K562 (cell line): ENCODE measurements around the gene BRD4. TPM values are rescaled to one million over a fixed set of nuclear protein-coding genes. Genes with fewer than 3 reads are reported as not detected.

ENCODE experiments used
- polyA plus RNA-seq, 8 experiments: library from polyadenylated mRNA; depleted of rRNA in 4 of 8; stranded (reverse) in 5 of 8; unstranded in 3 of 8; fragments of >200 nt; fragmentation: Nextera tagmentation in 2 of 8; fragmentation: Illumina TruSeq in 1 of 8; extraction: Ambion mirVana in 2 of 8; extraction: Trizol in 1 of 8; gene quantifications; 2 replicates each; pipeline versions ENCODE4 v1.2.1 to v1.2.3, GENCODE V29; 2011 to 2014; ENCODE audit warnings: inconsistent platforms in 1 of 8, missing spikeins in 1 of 8
- small RNA-seq: library from RNA; depleted of rRNA; stranded (forward); fragments of <200 nt; gene quantifications from one replicate; pipeline ENCODE3, GENCODE V24; 2014
- total RNA-seq, 7 experiments: library from RNA; depleted of rRNA in 6 of 7; stranded (reverse); fragments of >200 nt in 6 of 7; fragmentation: Illumina TruSeq in 2 of 7; extraction: Trizol in 2 of 7; gene quantifications; 2 replicates each; pipeline versions ENCODE4 v1.2.1 to v1.2.3, GENCODE V29; 2011 to 2021; ENCODE audit warnings: low replicate concordance in 1 of 7

Gene BRD4
- total and polyA plus RNA-seq, 9 of the 15 experiments (the other 6 are each of a cell fraction or from before 2014, with no cell fraction given): 1.8 to 105 (median 15.6) TPM

Small RNA genes within 50 kb of the gene (small RNA-seq; reads per million reads assigned to genes)
- gene AC005776.1: not detected

Other genes with a start within 250 kb of the BRD4 start
Only the 7 nearest of the 9 such genes appear.
- 0.45 and 1.1 TPM in 2 replicates for gene NOTCH3, start 131.5 kb downstream of the BRD4 start, total RNA-seq (2014; rRNA removed)
- gene NOTCH3, start 131.5 kb downstream of the BRD4 start, total RNA-seq (2014; rRNA removed; fragmentation: Illumina TruSeq; extraction: Trizol): 0.11 and 0.13 TPM in 2 replicates
- gene NOTCH3, start 131.5 kb downstream of the BRD4 start, total RNA-seq (2015; rRNA removed; fragmentation: Illumina TruSeq; extraction: Trizol): 0.18 and 0.30 TPM in 2 replicates
- 0.34 and 1.2 TPM in 2 replicates for gene NOTCH3, start 131.5 kb downstream of the BRD4 start, total RNA-seq (2021)
- 0.22 and 0.28 TPM in 2 replicates for gene NOTCH3, start 131.5 kb downstream of the BRD4 start, polyA plus RNA-seq (2011; rRNA removed)
- gene NOTCH3, start 131.5 kb downstream of the BRD4 start, polyA plus RNA-seq (2014; fragmentation: Illumina TruSeq; extraction: Trizol): 0.08 and 0.12 TPM in 2 replicates
- under 1 TPM; under 0.01 to 0.01 TPM for gene NOTCH3, start 131.5 kb downstream of the BRD4 start, polyA plus RNA-seq (2014; fragmentation: Nextera tagmentation; extraction: Ambion mirVana)
- 0.15 and 0.16 TPM in 2 replicates for gene NOTCH3, start 131.5 kb downstream of the BRD4 start, polyA plus RNA-seq (2014; rRNA removed)
- gene EPHX3, start 100.1 kb downstream of the BRD4 start, total RNA-seq (2014; rRNA removed): not detected in 2 replicates
- gene EPHX3, start 100.1 kb downstream of the BRD4 start, total RNA-seq (2014; rRNA removed; fragmentation: Illumina TruSeq; extraction: Trizol): not detected in 2 replicates
- gene EPHX3, start 100.1 kb downstream of the BRD4 start, total RNA-seq (2015; rRNA removed; fragmentation: Illumina TruSeq; extraction: Trizol): not detected in 2 replicates
- 0.20 TPM in 1 of 2 replicates, not detected in the other for gene EPHX3, start 100.1 kb downstream of the BRD4 start, total RNA-seq (2021)
- gene EPHX3, start 100.1 kb downstream of the BRD4 start, polyA plus RNA-seq (2011; rRNA removed): 0.07 TPM in 1 of 2 replicates, not detected in the other
- not detected in 2 replicates for gene EPHX3, start 100.1 kb downstream of the BRD4 start, polyA plus RNA-seq (2014; fragmentation: Illumina TruSeq; extraction: Trizol)
- gene EPHX3, start 100.1 kb downstream of the BRD4 start, polyA plus RNA-seq (2014; fragmentation: Nextera tagmentation; extraction: Ambion mirVana): not detected
- not detected in 2 replicates for gene EPHX3, start 100.1 kb downstream of the BRD4 start, polyA plus RNA-seq (2014; rRNA removed)
- 33.5 and 34.2 TPM in 2 replicates for gene AKAP8, start 47.2 kb upstream of the BRD4 start, total RNA-seq (2014; rRNA removed)
- 13.3 and 13.8 TPM in 2 replicates for gene AKAP8, start 47.2 kb upstream of the BRD4 start, total RNA-seq (2014; rRNA removed; fragmentation: Illumina TruSeq; extraction: Trizol)
- 20.2 and 22.6 TPM in 2 replicates for gene AKAP8, start 47.2 kb upstream of the BRD4 start, total RNA-seq (2015; rRNA removed; fragmentation: Illumina TruSeq; extraction: Trizol)
- gene AKAP8, start 47.2 kb upstream of the BRD4 start, total RNA-seq (2021): 49.9 and 56.5 TPM in 2 replicates
- gene AKAP8, start 47.2 kb upstream of the BRD4 start, polyA plus RNA-seq (2011; rRNA removed): 15.0 and 18.4 TPM in 2 replicates
- gene AKAP8, start 47.2 kb upstream of the BRD4 start, polyA plus RNA-seq (2014; fragmentation: Illumina TruSeq; extraction: Trizol): 14.6 and 17.0 TPM in 2 replicates
- gene AKAP8, start 47.2 kb upstream of the BRD4 start, polyA plus RNA-seq (2014; fragmentation: Nextera tagmentation; extraction: Ambion mirVana): 1 to 10 TPM; 3.4 to 4.4 TPM
- gene AKAP8, start 47.2 kb upstream of the BRD4 start, polyA plus RNA-seq (2014; rRNA removed): 25.5 and 27.4 TPM in 2 replicates
- 108 and 121 TPM in 2 replicates for gene AKAP8L, start 86.4 kb upstream of the BRD4 start, total RNA-seq (2014; rRNA removed)
- gene AKAP8L, start 86.4 kb upstream of the BRD4 start, total RNA-seq (2014; rRNA removed; fragmentation: Illumina TruSeq; extraction: Trizol): 61.1 and 65.5 TPM in 2 replicates
- gene AKAP8L, start 86.4 kb upstream of the BRD4 start, total RNA-seq (2015; rRNA removed; fragmentation: Illumina TruSeq; extraction: Trizol): 66.6 and 70.7 TPM in 2 replicates
- gene AKAP8L, start 86.4 kb upstream of the BRD4 start, total RNA-seq (2021): 107 and 116 TPM in 2 replicates
- 56.8 and 95.7 TPM in 2 replicates for gene AKAP8L, start 86.4 kb upstream of the BRD4 start, polyA plus RNA-seq (2011; rRNA removed)
- 75.8 and 84.0 TPM in 2 replicates for gene AKAP8L, start 86.4 kb upstream of the BRD4 start, polyA plus RNA-seq (2014; fragmentation: Illumina TruSeq; extraction: Trizol)
- gene AKAP8L, start 86.4 kb upstream of the BRD4 start, polyA plus RNA-seq (2014; fragmentation: Nextera tagmentation; extraction: Ambion mirVana): 1 to 10 TPM; 2.4 to 7.0 TPM
- 92.5 and 111 TPM in 2 replicates for gene AKAP8L, start 86.4 kb upstream of the BRD4 start, polyA plus RNA-seq (2014; rRNA removed)
- 13.9 and 16.0 TPM in 2 replicates for gene WIZ, start 117.4 kb upstream of the BRD4 start, total RNA-seq (2014; rRNA removed)
- 1.1 and 1.3 TPM in 2 replicates for gene WIZ, start 117.4 kb upstream of the BRD4 start, total RNA-seq (2014; rRNA removed; fragmentation: Illumina TruSeq; extraction: Trizol)
- gene WIZ, start 117.4 kb upstream of the BRD4 start, total RNA-seq (2015; rRNA removed; fragmentation: Illumina TruSeq; extraction: Trizol): 4.8 and 5.4 TPM in 2 replicates
- 32.7 and 37.5 TPM in 2 replicates for gene WIZ, start 117.4 kb upstream of the BRD4 start, total RNA-seq (2021)
- 3.7 and 4.7 TPM in 2 replicates for gene WIZ, start 117.4 kb upstream of the BRD4 start, polyA plus RNA-seq (2011; rRNA removed)
- gene WIZ, start 117.4 kb upstream of the BRD4 start, polyA plus RNA-seq (2014; fragmentation: Illumina TruSeq; extraction: Trizol): 9.4 and 22.9 TPM in 2 replicates
- gene WIZ, start 117.4 kb upstream of the BRD4 start, polyA plus RNA-seq (2014; fragmentation: Nextera tagmentation; extraction: Ambion mirVana): under 1 TPM; 0.06 to 0.08 TPM
- gene WIZ, start 117.4 kb upstream of the BRD4 start, polyA plus RNA-seq (2014; rRNA removed): 19.1 and 21.8 TPM in 2 replicates
- 0.04 TPM in 1 of 2 replicates, not detected in the other for gene RASAL3, start 132.0 kb upstream of the BRD4 start, total RNA-seq (2014; rRNA removed)
- not detected in 2 replicates for gene RASAL3, start 132.0 kb upstream of the BRD4 start, total RNA-seq (2014; rRNA removed; fragmentation: Illumina TruSeq; extraction: Trizol)
- not detected in 2 replicates for gene RASAL3, start 132.0 kb upstream of the BRD4 start, total RNA-seq (2015; rRNA removed; fragmentation: Illumina TruSeq; extraction: Trizol)
- 0.44 and 0.87 TPM in 2 replicates for gene RASAL3, start 132.0 kb upstream of the BRD4 start, total RNA-seq (2021)
- gene RASAL3, start 132.0 kb upstream of the BRD4 start, polyA plus RNA-seq (2011; rRNA removed): not detected in 2 replicates
- not detected in 2 replicates for gene RASAL3, start 132.0 kb upstream of the BRD4 start, polyA plus RNA-seq (2014; fragmentation: Illumina TruSeq; extraction: Trizol)
- gene RASAL3, start 132.0 kb upstream of the BRD4 start, polyA plus RNA-seq (2014; fragmentation: Nextera tagmentation; extraction: Ambion mirVana): not detected
- gene RASAL3, start 132.0 kb upstream of the BRD4 start, polyA plus RNA-seq (2014; rRNA removed): 0.07 TPM in 1 of 2 replicates, not detected in the other
- not detected in 2 replicates for gene PGLYRP2, start 147.0 kb upstream of the BRD4 start, total RNA-seq (2014; rRNA removed)
- not detected in 2 replicates for gene PGLYRP2, start 147.0 kb upstream of the BRD4 start, total RNA-seq (2014; rRNA removed; fragmentation: Illumina TruSeq; extraction: Trizol)
- not detected in 2 replicates for gene PGLYRP2, start 147.0 kb upstream of the BRD4 start, total RNA-seq (2015; rRNA removed; fragmentation: Illumina TruSeq; extraction: Trizol)
- not detected in 2 replicates for gene PGLYRP2, start 147.0 kb upstream of the BRD4 start, total RNA-seq (2021)
- not detected in 2 replicates for gene PGLYRP2, start 147.0 kb upstream of the BRD4 start, polyA plus RNA-seq (2011; rRNA removed)
- gene PGLYRP2, start 147.0 kb upstream of the BRD4 start, polyA plus RNA-seq (2014; fragmentation: Illumina TruSeq; extraction: Trizol): not detected in 2 replicates
- gene PGLYRP2, start 147.0 kb upstream of the BRD4 start, polyA plus RNA-seq (2014; fragmentation: Nextera tagmentation; extraction: Ambion mirVana): not detected
- gene PGLYRP2, start 147.0 kb upstream of the BRD4 start, polyA plus RNA-seq (2014; rRNA removed): not detected in 2 replicates